Endothelial cell of umbilical vein (primary cell): ENCODE measurements around the gene C2orf42. TPM values are rescaled to one million over a fixed set of nuclear protein-coding genes. Genes with fewer than 3 reads are reported as not detected.

Experiments used
- BruUV-seq: library from RNA; stranded (reverse); fragments of 400-500 nt; replicated peaks from 2 replicates; lab custom pipeline; 2021; lab: Mats Ljungman, UMichigan
- CTCF ChIA-PET: fragments of 300-600, 350-600 bp; sonication (Branson Sonifier 250); formaldehyde crosslinking; loops from one replicate; lab custom pipeline; 2021; ENCODE audit warnings: antibody characterized with exemption, inconsistent platforms; lab: Charles Lee
- POLR2A ChIA-PET: fragments of 300-600, 350-600 bp; sonication (Branson Sonifier 250); formaldehyde crosslinking; loops from one replicate; lab custom pipeline; 2021; ENCODE audit warnings: antibody characterized with exemption, inconsistent platforms; lab: Charles Lee
- DNase-seq: peaks from one replicate; pipeline ENCODE4 v3.0.0-alpha.2; 2011; ENCODE audit warnings: low read depth, low spot score
- FAIRE-seq: peaks from 2 replicates; lab custom pipeline; 2011; peaks lifted over from hg19 to GRCh38; lab: Jason Lieb, UNC
- H2AFZ ChIP-seq: 2 replicates; pipeline ENCODE4 v1.6.0; 2012; ENCODE audit warnings: low read depth, low read length, control low read depth, inconsistent platforms
- H3K27ac ChIP-seq: 2 replicates; pipeline ENCODE4 v1.5.1; 2011; ENCODE audit warnings: low read depth, mild to moderate bottlenecking, control low read depth, low read length, moderate library complexity; ENCODE audit not compliant: insufficient read depth
- H3K27me3 ChIP-seq, 2 experiments: 2 replicates each; pipeline versions ENCODE4 v1.6.0 to v1.6.1; 2011; ENCODE audit warnings: low read length in 2 of 2, mixed read lengths in 1 of 2; ENCODE audit not compliant: control insufficient read depth in 2 of 2, insufficient read depth in 2 of 2
- H3K36me3 ChIP-seq, 2 experiments: 2 replicates in 1 of 2; 3 replicates in 1 of 2; pipeline ENCODE4 v1.5.1; 2011; ENCODE audit warnings: low read length in 2 of 2, mild to moderate bottlenecking in 1 of 2, moderate library complexity in 1 of 2; ENCODE audit not compliant: control insufficient read depth in 2 of 2, insufficient read depth in 2 of 2; ENCODE audit errors: extremely low read depth in 1 of 2
- H3K4me1 ChIP-seq: 3 replicates; pipeline ENCODE4 v1.5.1; 2011; ENCODE audit warnings: mild to moderate bottlenecking, low read length; ENCODE audit not compliant: control insufficient read depth, insufficient read depth; ENCODE audit errors: extremely low read depth
- H3K4me2 ChIP-seq: 2 replicates; pipeline ENCODE4 v1.6.1; 2011; ENCODE audit warnings: low read length, control low read depth, mixed read lengths; ENCODE audit not compliant: insufficient read depth
- H3K4me3 ChIP-seq, 3 experiments: fragments of 200-600 bp in 1 of 3; sonication (generic), shearing (Covaris generic) in 1 of 3; replicated peaks in 1 of 3; 2 replicates each; pipeline ENCODE4 v1.5.1; 2011 to 2016; ENCODE audit warnings: control low read depth in 3 of 3, low read length in 3 of 3, mild to moderate bottlenecking in 2 of 3, inconsistent platforms in 1 of 3, low read depth in 1 of 3, moderate library complexity in 1 of 3; ENCODE audit not compliant: insufficient read depth in 1 of 3
- H3K79me2 ChIP-seq: 2 replicates; pipeline ENCODE4 v1.6.0; 2012; ENCODE audit warnings: low read length, inconsistent platforms; ENCODE audit not compliant: control insufficient read depth, insufficient read depth
- H3K9ac ChIP-seq: replicated peaks from 2 replicates; pipeline ENCODE3; 2011; ENCODE audit warnings: low read length, control low read depth; ENCODE audit not compliant: insufficient read depth; ENCODE audit errors: extremely low read depth
- H3K9me1 ChIP-seq: replicated peaks from 3 replicates; pipeline ENCODE4 v1.6.0; 2011; ENCODE audit warnings: mild to moderate bottlenecking, low read length; ENCODE audit not compliant: control insufficient read depth, insufficient read depth; ENCODE audit errors: extremely low read depth
- H3K9me3 ChIP-seq: replicated peaks from 2 replicates; pipeline ENCODE4 v1.5.1; 2012; ENCODE audit warnings: low read length, inconsistent platforms; ENCODE audit not compliant: control insufficient read depth, insufficient read depth
- H4K20me1 ChIP-seq: replicated peaks from 2 replicates; pipeline ENCODE3; 2011; ENCODE audit warnings: mild to moderate bottlenecking, low read length; ENCODE audit not compliant: control insufficient read depth, insufficient read depth; ENCODE audit errors: extremely low read depth
- CTCF ChIP-seq, 2 donors: IDR thresholded peaks; 1 replicate in 1 of 2; 2 replicates in 1 of 2; pipeline ENCODE4 v1.5.1; 2011; ENCODE audit warnings: low read length in 2 of 2, mild to moderate bottlenecking in 2 of 2, moderate library complexity in 2 of 2, control low read depth in 1 of 2, inconsistent platforms in 1 of 2, low read depth in 1 of 2; ENCODE audit not compliant: insufficient read depth in 1 of 2; ENCODE audit errors: extremely low read depth in 1 of 2
- EZH2 ChIP-seq: IDR thresholded peaks from 2 replicates; pipeline ENCODE4 v1.6.1; 2012; ENCODE audit warnings: borderline replicate concordance, low read depth, mild to moderate bottlenecking, moderate library complexity, low read length, inconsistent platforms; ENCODE audit not compliant: severe bottlenecking
- FOS ChIP-seq: IDR thresholded peaks from 2 replicates; pipeline ENCODE4 v1.6.1; 2011; ENCODE audit warnings: mild to moderate bottlenecking, low read length, moderate library complexity, borderline replicate concordance; ENCODE audit not compliant: insufficient read depth
- GATA2 ChIP-seq: IDR thresholded peaks from 2 replicates; pipeline ENCODE4 v1.7.0; 2011; ENCODE audit warnings: low read depth, mild to moderate bottlenecking, moderate library complexity, mixed read lengths, low read length; ENCODE audit not compliant: insufficient read length, insufficient read depth
- MAX ChIP-seq: IDR thresholded peaks from 2 replicates; pipeline ENCODE4 v1.6.1; 2011; ENCODE audit not compliant: insufficient read depth, insufficient read length
- MYC ChIP-seq: IDR thresholded peaks from one replicate; pipeline ENCODE4 v1.6.1; 2011; ENCODE audit warnings: mild to moderate bottlenecking, low read depth, low read length
- POLR2A ChIP-seq: IDR thresholded peaks from 2 replicates; pipeline ENCODE4 v1.6.1; 2012; ENCODE audit warnings: low read depth, mild to moderate bottlenecking, control low read depth, low read length
- dilution Hi-C: fragments of 300-500 bp; cut with MboI; formaldehyde crosslinking; loops from one replicate; pipeline ENCODE4 v1.15.0; 2019; ENCODE audit warnings: low sequenced_read_pairs; ENCODE audit not compliant: extremely low pct_ligation_motif_present
- intact Hi-C: fragments of 100-400 bp; cut with micrococcal nuclease; formaldehyde crosslinking; loops from one replicate; pipeline ENCODE4 v1.10.0; 2022
- polyA plus RNA-seq, 4 experiments: library from polyadenylated mRNA; depleted of rRNA in 3 of 4; stranded (reverse) in 3 of 4; unstranded in 1 of 4; fragments of >200 nt; gene quantifications; 2 replicates each; pipeline versions ENCODE4 v1.2.1 to v1.2.3, GENCODE V29; 2011 to 2012; ENCODE audit warnings: missing spikeins in 1 of 4
- total RNA-seq: library from RNA; stranded (reverse); gene quantifications from 2 replicates; pipeline ENCODE4 v1.2.3, GENCODE V29; 2021

C2orf42 gene
- total and polyA plus RNA-seq, 2 donors (not counting 3 experiments of a cell fraction or from before 2014, with no cell fraction given), result 7.9 to 13.1 TPM

GRCh38 chr2:70125498-70125898 lies 65.3 kb downstream of the C2orf42 start:
- peaks cover 9% of the 10 kb centered on the region for H3K4me1 ChIP-seq
- peak overlapping the region; percentile 94 for H2AFZ ChIP-seq
- peak overlapping the region; percentile 87 for H3K9ac ChIP-seq
- ChIA-PET POLR2A (interaction anchor here (0.8 to 1.5 kb wide), 2 partner anchors 17 kb away, joined by 4 to 5 read pairs; no protein-coding TSS in a partner anchor), CTCF (interaction anchor here (0.7 to 2.4 kb wide), 4 partner anchors 8 to 307 kb away, joined by 3 to 9 read pairs (median 3); no protein-coding TSS in a partner anchor)
- H3K27me3 ChIP-seq, result no peaks in the 10 kb centered on the region
- DNase-seq (no peak), FAIRE-seq (no peak)
- peak overlapping the region; percentile 28 to 62 (median 55) for H3K4me3 ChIP-seq
- no TSS peak for BruUV-seq
- H3K4me2 ChIP-seq, result peak overlapping the region; percentile 72
- dilution Hi-C loops, result no loop called here
- no peaks in the 10 kb centered on the region for H3K36me3 ChIP-seq
- no peaks in the 10 kb centered on the region for H3K9me1 ChIP-seq
- TF ChIP-seq GATA2 (no peak), EZH2 (no peak), MYC (no peak), POLR2A (no peak), FOS (no peak), CTCF (IDR thresholded peaks at IDR 0.05; ENCODE audit: extremely low read depth in 1 of 2, insufficient read depth in 1 of 2, low read depth in 1 of 2, low read length in 2 of 2) (no peak), MAX (no peak)
- no peaks in the 10 kb centered on the region for H4K20me1 ChIP-seq
- no peaks in the 10 kb centered on the region for H3K9me3 ChIP-seq
- intact Hi-C loops, result no loop called here
- no peaks in the 10 kb centered on the region for H3K79me2 ChIP-seq
- peak overlapping the region; percentile 79 for H3K27ac ChIP-seq
